ENCODE data around the gene CEP57L1.

DNA sequence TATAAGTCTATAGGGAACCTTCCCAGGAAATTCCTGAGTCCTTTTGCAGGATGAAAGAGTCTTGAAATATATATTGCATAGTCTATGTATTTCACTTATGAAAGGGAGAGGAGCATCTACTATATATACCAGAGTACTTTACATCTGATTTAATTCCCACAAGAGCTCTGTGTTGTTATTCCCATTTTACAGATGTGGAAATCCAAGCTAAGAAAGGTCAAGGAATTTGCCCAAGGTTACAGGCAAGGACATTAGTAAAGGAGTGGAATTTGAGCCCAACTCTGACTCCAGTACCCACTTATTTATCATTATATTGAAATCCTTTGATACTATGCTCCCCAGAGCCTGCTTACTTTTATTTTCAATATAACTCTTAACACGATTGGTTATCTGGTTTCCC, 3.2 kb upstream of the CEP57L1 start:
- TF ChIP-seq, protein P1, sequence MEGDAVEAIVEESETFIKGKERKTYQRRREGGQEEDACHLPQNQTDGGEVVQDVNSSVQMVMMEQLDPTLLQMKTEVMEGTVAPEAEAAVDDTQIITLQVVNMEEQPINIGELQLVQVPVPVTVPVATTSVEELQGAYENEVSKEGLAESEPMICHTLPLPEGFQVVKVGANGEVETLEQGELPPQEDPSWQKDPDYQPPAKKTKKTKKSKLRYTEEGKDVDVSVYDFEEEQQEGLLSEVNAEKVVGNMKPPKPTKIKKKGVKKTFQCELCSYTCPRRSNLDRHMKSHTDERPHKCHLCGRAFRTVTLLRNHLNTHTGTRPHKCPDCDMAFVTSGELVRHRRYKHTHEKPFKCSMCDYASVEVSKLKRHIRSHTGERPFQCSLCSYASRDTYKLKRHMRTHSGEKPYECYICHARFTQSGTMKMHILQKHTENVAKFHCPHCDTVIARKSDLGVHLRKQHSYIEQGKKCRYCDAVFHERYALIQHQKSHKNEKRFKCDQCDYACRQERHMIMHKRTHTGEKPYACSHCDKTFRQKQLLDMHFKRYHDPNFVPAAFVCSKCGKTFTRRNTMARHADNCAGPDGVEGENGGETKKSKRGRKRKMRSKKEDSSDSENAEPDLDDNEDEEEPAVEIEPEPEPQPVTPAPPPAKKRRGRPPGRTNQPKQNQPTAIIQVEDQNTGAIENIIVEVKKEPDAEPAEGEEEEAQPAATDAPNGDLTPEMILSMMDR (IDR thresholded peaks at IDR 0.05; ENCODE audit: poor library complexity): no peak
- no peak for TF ChIP-seq EZH2 (IDR thresholded peaks at IDR 0.05; ENCODE audit: borderline replicate concordance)
